ENCODE results near the gene CTDP1.

GRCh38 chr18:79739440-79739778, 59.8 kb downstream of the CTDP1 start:
- TF ChIP-seq CTCF (IDR thresholded peaks at IDR 0.05; ENCODE audit: low read length), result no peak
- no peak for TF ChIP-seq EZH2phosphoT487 (IDR thresholded peaks at IDR 0.05; ENCODE audit: low read length)
- no peak for TF ChIP-seq EZH2 (optimal IDR thresholded peaks at IDR 0.05; ENCODE audit: low read depth, low read length)

All from MM.1S (cell line).